Iris pigment epithelial cell (primary cell): ENCODE measurements around the gene ARHGAP25.

Experiments
- DNase-seq: peaks from one replicate; pipeline ENCODE4 v3.0.0-alpha.2; 2011; ENCODE audit warnings: low read depth

ARHGAP25 gene

DNA sequence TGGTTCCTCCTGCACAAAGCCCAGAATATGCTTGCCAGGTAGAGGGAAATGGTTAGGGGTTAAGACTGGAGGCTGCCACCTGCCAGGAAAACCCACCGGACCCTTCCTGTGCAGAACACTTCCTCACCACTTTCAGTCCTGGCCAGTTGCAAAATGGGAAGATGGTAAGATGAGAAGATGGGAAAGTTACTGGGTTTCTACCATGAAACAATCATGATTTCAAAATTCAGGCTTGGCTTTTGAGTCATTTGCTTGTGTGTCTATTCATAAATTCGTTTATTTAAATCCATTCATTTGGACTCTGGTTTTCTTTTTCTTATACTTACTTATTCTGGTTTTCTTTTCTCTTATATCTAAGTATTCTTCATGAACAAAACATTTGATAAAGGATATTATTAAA lies 129.4 kb downstream of the ARHGAP25 start:
- DNase-seq = no peak

DNA sequence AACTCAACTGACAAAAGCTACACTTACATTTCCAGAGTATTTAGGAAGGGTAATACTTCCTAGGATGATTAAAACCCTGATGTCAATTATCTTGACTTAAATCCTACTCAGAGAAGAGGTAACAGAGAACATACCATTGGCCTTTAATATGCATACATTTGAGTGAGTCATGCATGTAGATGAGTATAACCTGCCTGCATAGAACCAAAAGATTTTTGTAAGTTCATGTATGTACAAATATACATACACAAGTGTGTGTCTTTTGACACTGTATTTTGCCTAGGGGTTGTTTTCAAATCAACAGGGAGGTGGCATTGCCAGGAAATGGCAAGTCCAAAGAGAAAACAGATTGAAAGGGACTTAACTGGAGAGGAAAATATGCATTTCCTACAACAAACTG lies 130.5 kb downstream of the ARHGAP25 start:
- DNase-seq = no peak

DNA sequence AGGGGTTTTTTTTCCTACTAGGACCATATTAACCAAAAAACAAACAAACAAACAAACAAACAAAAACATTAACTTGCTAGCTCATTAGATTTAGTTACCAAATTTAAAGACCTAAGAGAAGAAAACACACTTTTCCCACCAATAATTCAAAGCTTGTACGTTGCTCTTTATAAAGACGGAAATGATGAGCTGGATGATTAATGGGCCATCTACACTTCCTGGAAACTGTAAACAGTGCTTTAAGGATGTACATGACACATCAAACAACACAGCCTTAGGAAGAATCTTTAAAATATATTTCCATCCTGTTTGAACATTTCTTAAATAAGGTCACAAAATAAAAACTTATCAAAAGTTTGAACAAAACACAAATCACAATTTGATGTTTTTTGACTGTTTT lies 135.6 kb downstream of the ARHGAP25 start:
- peak; percentile 59 for DNase-seq

DNA sequence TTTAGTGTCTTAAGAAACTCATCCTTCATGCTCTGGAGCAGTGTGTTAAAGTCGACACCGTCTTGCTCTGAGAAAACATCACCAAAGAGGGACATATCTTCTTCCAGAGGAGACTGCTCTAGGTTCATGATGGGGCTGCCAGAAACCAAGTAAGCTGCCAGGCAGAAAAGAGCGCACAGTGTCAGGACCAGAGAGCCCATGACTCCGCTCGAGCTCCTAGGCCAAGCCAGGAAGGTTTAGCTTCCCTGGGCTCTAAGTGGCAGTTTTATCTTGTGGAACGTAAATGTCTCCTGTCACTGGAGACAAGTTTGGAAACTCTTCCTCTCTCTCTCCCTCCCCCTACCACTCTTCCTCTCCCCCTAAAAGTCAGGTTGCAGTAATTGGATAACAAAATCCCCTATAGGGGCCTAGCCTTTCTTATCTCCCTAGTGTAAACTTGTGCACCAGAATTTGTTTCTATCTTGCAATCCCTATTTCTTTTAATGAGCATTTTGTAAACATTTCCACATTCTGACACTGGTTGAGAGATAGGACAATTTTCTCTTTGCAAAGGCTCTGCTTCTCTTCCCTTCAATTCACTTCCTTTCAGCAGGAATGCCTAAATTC lies 136.7 kb downstream of the ARHGAP25 start, which contains the start of gene BMP10:
Gene BMP10 (minus strand): TSS at position 239 of the 606 bp plus-strand sequence. CDS start 39 bp downstream, at position 200.
- DNase-seq = no peak
